GM23248 (cell line): ENCODE data around the gene COX6A1.

Experiments used
- EZH2 ChIP-seq: fragments of 200-600 bp; sonication (generic); IDR thresholded peaks from 2 replicates; pipeline ENCODE4 v1.6.1; 2018; ENCODE audit warnings: antibody characterized with exemption, mild to moderate bottlenecking; ENCODE audit not compliant: insufficient read depth, poor library complexity, severe bottlenecking
- EZH2phosphoT487 ChIP-seq: fragments of 200-600 bp; sonication (generic); IDR thresholded peaks from 2 replicates; pipeline ENCODE4 v1.6.1; 2018; ENCODE audit warnings: antibody characterized with exemption, moderate library complexity, mild to moderate bottlenecking, low read depth; ENCODE audit not compliant: insufficient read depth

GRCh38 chr12:120417917-120418580 lies 19.9 kb upstream of the COX6A1 start:
- TF ChIP-seq EZH2, result no peak
- no peak for TF ChIP-seq EZH2phosphoT487
